Fibroblast of pulmonary artery (primary cell): ENCODE data around the gene TMA16.

Source experiments
- DNase-seq: peaks from one replicate; pipeline ENCODE4 v3.0.0-alpha.2; 2010; ENCODE audit warnings: low read depth
- H3K4me3 ChIP-seq: replicated peaks from 2 replicates; pipeline ENCODE4 v1.5.1; 2011; ENCODE audit warnings: low read depth, mild to moderate bottlenecking, control low read depth, low read length, moderate library complexity
- TF ChIP-seq, protein P1 (sequence below): IDR thresholded peaks from 2 replicates; pipeline ENCODE4 v1.5.1; 2011; ENCODE audit warnings: mild to moderate bottlenecking, control low read depth, low read length, inconsistent platforms; ENCODE audit errors: missing control alignments

The TMA16 gene

GRCh38 chr4:163548481-163549243 is 54.2 kb downstream of the TMA16 start:
- H3K4me3 ChIP-seq: no peak overlapping the region
- DNase-seq: peak; percentile 80
- TF ChIP-seq, protein P1, sequence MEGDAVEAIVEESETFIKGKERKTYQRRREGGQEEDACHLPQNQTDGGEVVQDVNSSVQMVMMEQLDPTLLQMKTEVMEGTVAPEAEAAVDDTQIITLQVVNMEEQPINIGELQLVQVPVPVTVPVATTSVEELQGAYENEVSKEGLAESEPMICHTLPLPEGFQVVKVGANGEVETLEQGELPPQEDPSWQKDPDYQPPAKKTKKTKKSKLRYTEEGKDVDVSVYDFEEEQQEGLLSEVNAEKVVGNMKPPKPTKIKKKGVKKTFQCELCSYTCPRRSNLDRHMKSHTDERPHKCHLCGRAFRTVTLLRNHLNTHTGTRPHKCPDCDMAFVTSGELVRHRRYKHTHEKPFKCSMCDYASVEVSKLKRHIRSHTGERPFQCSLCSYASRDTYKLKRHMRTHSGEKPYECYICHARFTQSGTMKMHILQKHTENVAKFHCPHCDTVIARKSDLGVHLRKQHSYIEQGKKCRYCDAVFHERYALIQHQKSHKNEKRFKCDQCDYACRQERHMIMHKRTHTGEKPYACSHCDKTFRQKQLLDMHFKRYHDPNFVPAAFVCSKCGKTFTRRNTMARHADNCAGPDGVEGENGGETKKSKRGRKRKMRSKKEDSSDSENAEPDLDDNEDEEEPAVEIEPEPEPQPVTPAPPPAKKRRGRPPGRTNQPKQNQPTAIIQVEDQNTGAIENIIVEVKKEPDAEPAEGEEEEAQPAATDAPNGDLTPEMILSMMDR: peak; percentile 73

DNA sequence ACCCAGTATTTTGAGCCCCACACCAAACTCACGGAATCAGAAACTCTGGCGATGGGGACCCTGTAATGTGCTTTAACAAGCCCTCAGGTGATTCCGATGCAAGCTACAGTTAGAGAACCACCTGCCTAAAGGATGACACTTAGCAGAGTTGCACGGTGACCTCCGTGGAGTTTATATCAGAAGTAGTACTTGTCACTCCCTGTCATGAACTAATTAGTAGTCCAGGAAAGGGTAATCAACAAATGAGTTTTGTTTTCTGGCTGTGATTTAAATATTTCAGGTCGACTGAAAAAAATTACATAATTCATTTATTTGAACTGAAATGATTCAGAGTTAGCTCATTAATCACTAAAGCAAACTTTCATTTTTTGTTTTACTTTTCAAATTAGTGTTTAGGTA is 56.4 kb downstream of the TMA16 start:
- no peak overlapping the region for H3K4me3 ChIP-seq
- TF ChIP-seq, protein P1: no peak
- DNase-seq: no peak

DNA sequence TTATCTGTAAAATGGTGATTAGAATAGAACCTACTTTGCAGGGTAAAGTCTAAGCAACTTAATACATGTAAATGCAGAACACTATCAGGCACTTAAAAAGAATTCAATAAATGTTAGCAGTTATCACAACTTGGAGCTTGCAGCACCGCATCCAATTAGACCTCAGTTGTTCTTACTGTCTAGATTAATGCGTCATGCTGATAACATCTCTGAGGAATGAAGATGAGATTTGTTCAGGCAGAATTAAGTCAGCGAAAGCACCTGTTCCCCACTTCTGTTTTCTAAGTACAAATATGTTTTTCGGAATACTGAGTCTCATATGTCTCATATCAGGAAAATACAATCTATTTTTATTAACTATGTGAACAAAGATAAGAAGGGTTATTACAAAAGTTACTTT is 58.7 kb downstream of the TMA16 start:
- no peak for DNase-seq
- H3K4me3 ChIP-seq: no peak overlapping the region
- TF ChIP-seq, protein P1: no peak

DNA sequence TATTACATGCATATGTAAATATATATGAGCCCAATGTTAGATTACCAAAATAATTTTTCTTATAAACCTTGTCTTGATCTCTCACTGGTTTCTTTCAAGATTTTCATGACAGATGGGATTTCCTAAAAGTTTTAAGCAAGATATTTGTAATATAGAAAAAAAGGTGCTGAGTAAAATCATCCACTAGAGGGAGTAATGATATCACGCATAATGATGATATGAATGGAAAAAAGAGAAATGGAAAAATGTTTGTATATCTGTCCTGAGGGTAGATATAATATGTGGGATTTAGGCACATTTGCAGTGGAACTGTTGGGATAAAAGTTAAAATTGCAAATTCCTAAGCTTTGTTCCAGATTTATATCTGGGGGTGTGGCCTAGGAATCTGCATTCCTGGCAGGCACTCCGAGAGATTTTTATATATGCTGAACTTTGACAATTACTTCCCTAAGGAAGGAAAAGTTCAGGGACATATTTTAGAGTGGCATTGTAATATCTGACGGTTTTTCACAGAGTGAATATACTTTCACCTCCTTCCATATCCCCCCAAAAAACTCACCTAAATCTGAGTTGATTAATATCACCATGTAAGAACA is 60.5 kb downstream of the TMA16 start:
- peak; percentile 50 for DNase-seq
- no peak overlapping the region for H3K4me3 ChIP-seq
- TF ChIP-seq, protein P1: peak; percentile 72

GRCh38 chr4:163556177-163556576 is 61.7 kb downstream of the TMA16 start:
- no peak for DNase-seq
- TF ChIP-seq, protein P1: no peak
- H3K4me3 ChIP-seq: no peak overlapping the region

GRCh38 chr4:163556650-163557391 is 62.3 kb downstream of the TMA16 start:
- no peak overlapping the region for H3K4me3 ChIP-seq
- TF ChIP-seq, protein P1: no peak
- no peak for DNase-seq
